GM12878 (cell line): ENCODE data around the gene CYP4F8. TPM values are rescaled to one million over a fixed set of nuclear protein-coding genes. Genes with fewer than 3 reads are reported as not detected.

Source experiments
- ATAC-seq: fragments of 200-7000 bp; cut with Tn5 transposase; 3 replicates; pipeline ENCODE4 v1.9.1; 2020; ENCODE audit warnings: mild to moderate bottlenecking, moderate library complexity
- BruUV-seq: library from RNA; stranded (reverse); fragments of 400-500 nt; replicated peaks from 2 replicates; lab custom pipeline; 2021; lab: Mats Ljungman, UMichigan
- CTCF ChIA-PET: fragments of 300-600 bp; sonication (Branson Sonifier 250); formaldehyde crosslinking; extraction: SDS; loops from one replicate; lab custom pipeline; 2021; ENCODE audit warnings: inconsistent platforms; lab: Yijun Ruan, JAX
- POLR2A ChIA-PET: fragments of 350-600 bp; formaldehyde crosslinking; extraction: SDS; loops from one replicate; lab custom pipeline; 2021; ENCODE audit warnings: inconsistent platforms; lab: Charles Lee
- RAD21 ChIA-PET: fragments of 300-600 bp; sonication (Branson Sonifier 250); formaldehyde crosslinking; loops from one replicate; lab custom pipeline; 2023; ENCODE audit warnings: antibody characterized with exemption; ENCODE audit not compliant: unreplicated experiment; lab: Charles Lee
- SMC1A ChIA-PET: fragments of 300-600 bp; sonication (Branson Sonifier 250); formaldehyde crosslinking; loops from one replicate; lab custom pipeline; 2023; ENCODE audit not compliant: unreplicated experiment, uncharacterized antibody; lab: Charles Lee
- DNase-seq: peaks from one replicate; pipeline ENCODE4 v3.0.0-alpha.2; 2011; ENCODE audit warnings: low read depth, low spot score
- FAIRE-seq: peaks from 3 replicates; lab custom pipeline; 2011; peaks lifted over from hg19 to GRCh38; lab: Jason Lieb, UNC
- H2AFZ ChIP-seq: 2 replicates; pipeline ENCODE4 v1.6.0; 2011; ENCODE audit warnings: low read depth, low read length, control low read depth; ENCODE audit not compliant: control insufficient read depth
- H3K27ac ChIP-seq: 2 replicates; pipeline ENCODE4 v1.5.1; 2011; ENCODE audit warnings: control low read depth; ENCODE audit not compliant: control insufficient read depth, insufficient read depth
- H3K27me3 ChIP-seq, 2 experiments: replicated peaks in 1 of 2; 2 replicates each; pipeline versions ENCODE4 v1.6.0 to v1.6.1; 2011; ENCODE audit warnings: low read length in 1 of 2; ENCODE audit not compliant: control insufficient read depth in 2 of 2, insufficient read depth in 2 of 2
- H3K36me3 ChIP-seq, 2 experiments: 2 replicates each; pipeline ENCODE4 v1.5.1; 2011; ENCODE audit warnings: low read length in 1 of 2; ENCODE audit not compliant: control insufficient read depth in 2 of 2, insufficient read depth in 2 of 2
- H3K4me1 ChIP-seq: 2 replicates; pipeline ENCODE4 v1.6.1; 2011; ENCODE audit warnings: mild to moderate bottlenecking, low read length, moderate library complexity, mixed read lengths; ENCODE audit not compliant: control insufficient read depth, insufficient read depth
- H3K4me2 ChIP-seq: 2 replicates; pipeline ENCODE4 v1.6.0; 2011; ENCODE audit warnings: control low read depth; ENCODE audit not compliant: control insufficient read depth, insufficient read depth
- H3K4me3 ChIP-seq: fragments of 200-600 bp; sonication (generic); 2 replicates; pipeline ENCODE4 v1.5.1; 2016
- H3K79me2 ChIP-seq: 2 replicates; pipeline ENCODE4 v1.6.0; 2011; ENCODE audit warnings: low read length; ENCODE audit not compliant: control insufficient read depth, insufficient read depth
- H3K9ac ChIP-seq: 2 replicates; pipeline ENCODE4 v1.8.0; 2011; ENCODE audit warnings: low read length, control low read depth, mixed read lengths; ENCODE audit not compliant: control insufficient read depth, insufficient read depth
- H3K9me3 ChIP-seq: replicated peaks from 3 replicates; pipeline ENCODE4 v1.5.1; 2011; ENCODE audit warnings: mild to moderate bottlenecking, low read length; ENCODE audit not compliant: control insufficient read depth, insufficient read depth
- H4K20me1 ChIP-seq: 2 replicates; pipeline ENCODE4 v1.6.0; 2011; ENCODE audit not compliant: control insufficient read depth, insufficient read depth
- BCLAF1 ChIP-seq: fragments of 450-650 bp; IDR thresholded peaks from 2 replicates; pipeline ENCODE4 v1.6.1; 2017; ENCODE audit warnings: antibody characterized with exemption, mild to moderate bottlenecking, moderate library complexity
- CEBPB ChIP-seq, 2 experiments: fragments of 150-350 bp in 1 of 2; IDR thresholded peaks; 2 replicates each; pipeline ENCODE4 v1.6.1; 2012 to 2014; ENCODE audit warnings: low read depth in 2 of 2, low read length in 2 of 2, borderline replicate concordance in 1 of 2, inconsistent platforms in 1 of 2
- EP300 ChIP-seq, 2 experiments: fragments of 150-350 bp in 1 of 2; IDR thresholded peaks; 2 replicates each; pipeline ENCODE4 v1.6.1; 2011 to 2012; ENCODE audit warnings: low read depth in 2 of 2, low read length in 2 of 2, borderline replicate concordance in 1 of 2, improper control_type of control experiment in 1 of 2, inconsistent platforms in 1 of 2; ENCODE audit not compliant: control insufficient read depth in 1 of 2
- HSF1 ChIP-seq: fragments of 150-350 bp; IDR thresholded peaks from 2 replicates; pipeline ENCODE4 v1.6.1; 2014; ENCODE audit warnings: mild to moderate bottlenecking, low read depth, low read length
- IRF3 ChIP-seq: fragments of 450-650 bp; IDR thresholded peaks from 2 replicates; pipeline ENCODE4 v1.6.1; 2014; ENCODE audit warnings: mild to moderate bottlenecking
- KLF5 ChIP-seq: fragments of 450-650 bp; IDR thresholded peaks from 2 replicates; pipeline ENCODE4 v1.6.1; 2014; ENCODE audit warnings: mild to moderate bottlenecking; ENCODE audit not compliant: partially characterized antibody
- MTA2 ChIP-seq: fragments of 450-650 bp; IDR thresholded peaks from 2 replicates; pipeline ENCODE4 v1.6.1; 2016; ENCODE audit warnings: low read depth, mild to moderate bottlenecking, moderate library complexity
- MYC ChIP-seq: IDR thresholded peaks from 2 replicates; pipeline ENCODE4 v1.6.1; 2011; ENCODE audit warnings: mild to moderate bottlenecking, low read length, moderate library complexity, inconsistent platforms; ENCODE audit not compliant: insufficient read depth, insufficient replicate concordance, insufficient read length, severe bottlenecking
- PKNOX1 ChIP-seq: fragments of 450-650 bp; IDR thresholded peaks from 2 replicates; pipeline ENCODE4 v1.6.1; 2016; ENCODE audit warnings: mild to moderate bottlenecking
- RAD51 ChIP-seq: fragments of 450-650 bp; IDR thresholded peaks from 2 replicates; pipeline ENCODE4 v1.6.1; 2016; ENCODE audit warnings: moderate library complexity, mild to moderate bottlenecking, inconsistent platforms
- SMC3 ChIP-seq: IDR thresholded peaks from 2 replicates; pipeline ENCODE4 v1.6.1; 2011; ENCODE audit warnings: low read length, improper control_type of control experiment, borderline replicate concordance
- SPI1 ChIP-seq: IDR thresholded peaks from 2 replicates; pipeline ENCODE4 v1.6.1; 2011; ENCODE audit warnings: low read depth, mild to moderate bottlenecking, low read length, moderate library complexity, borderline replicate concordance; ENCODE audit not compliant: insufficient read depth
- SRF ChIP-seq, 2 experiments: IDR thresholded peaks; 2 replicates each; pipeline ENCODE4 v1.6.1; 2011; ENCODE audit warnings: low read depth in 2 of 2, low read length in 2 of 2, mild to moderate bottlenecking in 1 of 2, moderate library complexity in 1 of 2
- TCF3 ChIP-seq: IDR thresholded peaks from 2 replicates; pipeline ENCODE4 v1.6.1; 2012; ENCODE audit warnings: low read depth, mild to moderate bottlenecking, low read length, borderline replicate concordance; ENCODE audit not compliant: insufficient read depth
- ZNF622 ChIP-seq: fragments of 450-650 bp; IDR thresholded peaks from 2 replicates; pipeline ENCODE4 v1.6.1; 2017; ENCODE audit warnings: mild to moderate bottlenecking, inconsistent platforms
- WGBS: methylation state at CpG from one replicate; pipeline ENCODE4 v1.1.6; 2016; ENCODE audit warnings: low lambda C conversion rate; ENCODE audit not compliant: insufficient replicate concordance, insufficient coverage; ENCODE audit errors: missing lambda C conversion rate; 5-methylcytosine and 5-hydroxymethylcytosine counted together
- in situ Hi-C: fragments of 300-500 bp; cut with MboI; formaldehyde crosslinking; loops from 9 replicates; pipeline ENCODE4 v1.14.3; 2018; ENCODE audit warnings: mixed read lengths
- intact Hi-C: fragments of 100-400 bp; cut with micrococcal nuclease; formaldehyde crosslinking; loops from one replicate; pipeline ENCODE4 v1.14.2; 2022; ENCODE audit not compliant: unreplicated experiment
- polyA plus RNA-seq, 11 experiments: library from polyadenylated mRNA; depleted of rRNA in 4 of 11; unstranded in 6 of 11; stranded (reverse) in 5 of 11; fragments of >200 nt; fragmentation: Nextera tagmentation in 4 of 11; fragmentation: Illumina TruSeq in 1 of 11; extraction: Ambion mirVana in 4 of 11; extraction: Trizol in 1 of 11; gene quantifications; 1 replicate in 1 of 11; 2 replicates in 10 of 11; pipeline versions ENCODE4 v1.2.1 to v1.2.3, GENCODE V29; 2011 to 2016; ENCODE audit warnings: inconsistent platforms in 2 of 11, missing spikeins in 2 of 11, low read depth in 1 of 11
- total RNA-seq, 4 experiments: library from RNA; depleted of rRNA in 3 of 4; stranded (reverse); fragments of >200 nt in 3 of 4; fragmentation: Illumina TruSeq in 1 of 4; extraction: Trizol in 1 of 4; gene quantifications; 2 replicates each; pipeline versions ENCODE4 v1.2.1 to v1.2.3, GENCODE V29; 2013 to 2021

Gene CYP4F8
- total and polyA plus RNA-seq, 10 of the 15 experiments (the other 5 are each of a cell fraction or from before 2014, with no cell fraction given), result not detected

GRCh38 chr19:15616627-15617270 is 1.7 kb downstream of the CYP4F8 start (continued):
- TF ChIP-seq ZNF622 (no peak), MYC (no peak)
- TF ChIP-seq, all 136 proteins: peak for 0

GRCh38 chr19:15618321-15618720 is 3.3 kb downstream of the CYP4F8 start:
- SMC1A ChIA-PET, result interaction anchor here (0.6 kb wide), 1 partner anchor 241 kb away, joined by 3 read pairs; no protein-coding TSS in a partner anchor
- intact Hi-C loops, result no loop called here
- H4K20me1 ChIP-seq, result no peaks in the 10 kb centered on the region
- RAD21 ChIA-PET, result no interaction called here
- in situ Hi-C loops, result no loop called here
- no peak for FAIRE-seq
- no peak for TF ChIP-seq SMC3
- no peak for TF ChIP-seq HSF1
- no peak for TF ChIP-seq BCLAF1
- TF ChIP-seq CEBPB (IDR thresholded peaks at IDR 0.05; ENCODE audit: borderline replicate concordance in 1 of 2, low read depth in 2 of 2, low read length in 2 of 2), result no peak
- TF ChIP-seq IRF3, result no peak
- TF ChIP-seq TCF3, result no peak
- no peak for TF ChIP-seq PKNOX1
- TF ChIP-seq KLF5, result no peak
- TF ChIP-seq RAD51, result no peak
- no peak for TF ChIP-seq SPI1
- TF ChIP-seq EP300 (IDR thresholded peaks at IDR 0.05; ENCODE audit: borderline replicate concordance in 1 of 2, control insufficient read depth in 1 of 2, low read depth in 2 of 2, low read length in 2 of 2), result no peak
- TF ChIP-seq MTA2, result no peak
- no peak for TF ChIP-seq SRF (IDR thresholded peaks at IDR 0.05; ENCODE audit: low read depth in 2 of 2, low read length in 2 of 2)
- ATAC-seq, result no peak
- 12% methylated on average over 5 of the region's 5 CpGs for WGBS
- DNase-seq, result no peak
- H3K9ac ChIP-seq, result no peak overlapping the region
- no peaks in the 10 kb centered on the region for H3K4me1 ChIP-seq
- H2AFZ ChIP-seq, result no peak overlapping the region
- no peaks in the 10 kb centered on the region for H3K9me3 ChIP-seq
- no peaks in the 10 kb centered on the region for H3K36me3 ChIP-seq
- POLR2A ChIA-PET, result no interaction called here
- no peaks in the 10 kb centered on the region for H3K79me2 ChIP-seq
- no TSS peak for BruUV-seq
- H3K4me3 ChIP-seq, result no peak overlapping the region
- H3K4me2 ChIP-seq, result no peak overlapping the region
- CTCF ChIA-PET, result no interaction called here
- H3K27ac ChIP-seq, result no peak overlapping the region
- H3K27me3 ChIP-seq, result no peaks in the 10 kb centered on the region; a peak in 1 of 4 replicates
